WERI-Rb-1 (cell line): ENCODE data around the gene BCAR3.

ENCODE experiments used
- DNase-seq: peaks from one replicate; pipeline ENCODE4 v3.0.0-alpha.2; 2020
- H3K27ac ChIP-seq: fragments of 250-450 bp; sonication (Bioruptor Pico); 2 replicates; pipeline ENCODE4 v1.5.1; 2020; ENCODE audit warnings: mild to moderate bottlenecking, moderate library complexity
- H3K27me3 ChIP-seq: fragments of 250-450 bp; sonication (Bioruptor Pico); 2 replicates; pipeline ENCODE4 v1.5.1; 2021; ENCODE audit warnings: mild to moderate bottlenecking, low read depth, moderate library complexity; ENCODE audit not compliant: insufficient read depth, severe bottlenecking
- H3K36me3 ChIP-seq: fragments of 250-450 bp; sonication (Bioruptor Pico); 2 replicates; pipeline ENCODE4 v1.5.1; 2020; ENCODE audit warnings: mild to moderate bottlenecking, moderate library complexity
- H3K4me3 ChIP-seq: 2 replicates; pipeline ENCODE4 v1.5.1; 2011; ENCODE audit warnings: low read depth, mild to moderate bottlenecking, control low read depth, low read length
- H3K9me3 ChIP-seq: fragments of 250-450 bp; sonication (Bioruptor Pico); 2 replicates; pipeline ENCODE4 v1.5.1; 2021; ENCODE audit warnings: mild to moderate bottlenecking, moderate library complexity; ENCODE audit not compliant: severe bottlenecking
- CTCF ChIP-seq: IDR thresholded peaks from 2 replicates; pipeline ENCODE4 v1.5.1; 2011; ENCODE audit warnings: low read depth, mild to moderate bottlenecking, control low read depth, inconsistent platforms, low read length

The BCAR3 gene

GRCh38 chr1:93566227-93566626 lies 115.4 kb downstream of the BCAR3 start:
- no peak for DNase-seq
- Histone ChIP-seq H3K9me3 (no peaks in the 10 kb centered on the region), H3K36me3 (no peaks in the 10 kb centered on the region; the same call in 1 of the 2 replicates), H3K27ac (no peak overlapping the region), H3K27me3 (no peaks in the 10 kb centered on the region), H3K4me3 (no peak overlapping the region)
- TF ChIP-seq CTCF = no peak

- Histone ChIP-seq H3K4me3 (no peak overlapping the region), H3K27ac (no peak overlapping the region), H3K9me3 (no peaks in the 10 kb centered on the region), H3K27me3 (no peaks in the 10 kb centered on the region), H3K36me3 (no peaks in the 10 kb centered on the region; the same call in 1 of the 2 replicates)
- DNase-seq = no peak
- TF ChIP-seq CTCF = no peak
Observed at GRCh38 chr1:93565496-93566206, 116.0 kb downstream of the BCAR3 start.

GRCh38 chr1:93559695-93560094 lies 121.9 kb downstream of the BCAR3 start:
- Histone ChIP-seq H3K27me3 (no peaks in the 10 kb centered on the region), H3K27ac (no peak overlapping the region), H3K9me3 (no peaks in the 10 kb centered on the region), H3K4me3 (no peak overlapping the region), H3K36me3 (no peaks in the 10 kb centered on the region)
- no peak for TF ChIP-seq CTCF
- DNase-seq = no peak

DNA sequence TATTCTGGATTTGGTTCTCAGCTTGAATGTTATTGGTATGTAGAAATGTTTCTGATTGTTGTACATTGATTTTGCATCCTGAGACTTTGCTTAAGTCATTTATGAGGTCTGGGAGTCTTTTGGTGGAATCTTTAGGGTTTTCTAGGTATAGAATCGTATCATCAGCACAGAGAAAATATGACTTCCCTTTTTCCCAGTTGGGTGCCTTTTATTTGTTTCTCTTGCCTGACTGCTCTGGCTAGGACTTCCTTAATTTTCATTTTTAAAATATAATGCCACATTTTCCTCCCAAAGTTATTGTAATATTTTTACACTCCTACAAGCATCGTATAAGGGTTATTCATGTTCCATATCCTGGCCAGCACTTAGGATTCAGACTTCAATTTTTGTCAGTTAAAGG lies 122.6 kb downstream of the BCAR3 start:
- no peak for TF ChIP-seq CTCF
- Histone ChIP-seq H3K27ac (no peak overlapping the region), H3K9me3 (no peaks in the 10 kb centered on the region), H3K4me3 (no peak overlapping the region), H3K27me3 (no peaks in the 10 kb centered on the region), H3K36me3 (no peaks in the 10 kb centered on the region)
- DNase-seq = no peak

GRCh38 chr1:93556291-93556690 lies 125.3 kb downstream of the BCAR3 start:
- Histone ChIP-seq H3K4me3 (no peak overlapping the region), H3K9me3 (no peaks in the 10 kb centered on the region), H3K27ac (no peak overlapping the region), H3K27me3 (no peaks in the 10 kb centered on the region), H3K36me3 (peaks cover 9% of the 10 kb centered on the region)
- DNase-seq = no peak
- TF ChIP-seq CTCF = no peak
